A204.1 (cell line): Measurements from ENCODE around the gene UQCRQ.

Experiments used
- FAIRE-seq: peaks from 2 replicates; lab custom pipeline; 2012; peaks lifted over from hg19 to GRCh38; lab: Jason Lieb, UNC

UQCRQ gene

GRCh38 chr5:132916086-132916485, 49.6 kb downstream of the UQCRQ start:
- no peak for FAIRE-seq
